Measurements from ENCODE around the gene TAS1R2. TPM values are rescaled to one million over a fixed set of nuclear protein-coding genes. Genes with fewer than 3 reads are reported as not detected.

Gene TAS1R2
- polyA plus RNA-seq, 1 of the 3 experiments (the other 2 are of a cell fraction), result not detected

- H3K9me2 ChIP-seq, result no peaks in the 10 kb centered on the region
- H3K36me3 ChIP-seq (replicated peaks in 1 of 2; ENCODE audit: control insufficient read depth in 1 of 2, insufficient read depth in 2 of 2, low read length in 1 of 2), result no peaks in the 10 kb centered on the region
- H3K4me2 ChIP-seq, result no peak overlapping the region
- POLR2A ChIA-PET, result no interaction called here
- no peaks in the 10 kb centered on the region for H3K4me1 ChIP-seq (ENCODE audit: control insufficient read depth in 1 of 2, insufficient read depth in 2 of 2, low read depth in 1 of 2, low read length in 1 of 2)
- H3K27me3 ChIP-seq (ENCODE audit: insufficient read depth), result no peaks in the 10 kb centered on the region; the same call in 1 of the 2 replicates
- H3K9me3 ChIP-seq, result no peaks in the 10 kb centered on the region
- H3F3A ChIP-seq (replicated peaks; ENCODE audit: insufficient read depth), result no peaks in the 10 kb centered on the region
- no peaks in the 10 kb centered on the region for H3K79me2 ChIP-seq (ENCODE audit: insufficient read depth)
- CTCF ChIA-PET, result interaction anchor here (0.5 to 1.9 kb wide), 4 partner anchors 19 to 274 kb away, joined by 3 to 9 read pairs (median 4); no protein-coding TSS in a partner anchor
- no peak overlapping the region for H2AFZ ChIP-seq (ENCODE audit: low read depth)
- H3K4me3 ChIP-seq (ENCODE audit: low read depth in 2 of 2, low read length in 1 of 2), result no peak overlapping the region
- H4K20me1 ChIP-seq (ENCODE audit: insufficient read depth), result no peaks in the 10 kb centered on the region
- WGBS (ENCODE audit: low lambda C conversion rate), result 50% methylated on average over 1 of the region's 1 CpG
- no peak overlapping the region for H3K9ac ChIP-seq
- H3K27ac ChIP-seq (ENCODE audit: low read depth in 2 of 2, low read length in 1 of 2), result no peak overlapping the region
- DNase-seq, result no peak
- TF ChIP-seq SIN3A (IDR thresholded peaks at IDR 0.05; ENCODE audit: borderline replicate concordance, low read depth, low read length) (no peak), RXRA (IDR thresholded peaks at IDR 0.05; ENCODE audit: borderline replicate concordance, low read depth) (no peak), IRF3 (IDR thresholded peaks at IDR 0.05; ENCODE audit: low read depth, low read length) (no peak), USF1 (IDR thresholded peaks at IDR 0.05; ENCODE audit: borderline replicate concordance, low read depth) (no peak), JUND (IDR thresholded peaks at IDR 0.05) (no peak), EP300 (IDR thresholded peaks at IDR 0.05; ENCODE audit: borderline replicate concordance in 1 of 2, low read depth in 1 of 2, low read length in 1 of 2) (no peak), REST (IDR thresholded peaks at IDR 0.05; ENCODE audit: low read depth, low read length) (no peak), EZH2phosphoT487 (IDR thresholded peaks at IDR 0.05; ENCODE audit: borderline replicate concordance, low read depth) (no peak), CTCF (IDR thresholded peaks at IDR 0.05) (no peak), TEAD4 (IDR thresholded peaks at IDR 0.05; ENCODE audit: borderline replicate concordance, insufficient read depth) (no peak), YY1 (IDR thresholded peaks at IDR 0.05; ENCODE audit: low read depth) (no peak), NFIC (IDR thresholded peaks at IDR 0.05; ENCODE audit: borderline replicate concordance) (no peak), FOXJ3 (CRISPR knock-in tag; IDR thresholded peaks at IDR 0.05) (no peak), TCF12 (IDR thresholded peaks at IDR 0.05) (no peak), USF2 (IDR thresholded peaks at IDR 0.05; ENCODE audit: borderline replicate concordance, low read depth, low read length) (no peak), NRF1 (IDR thresholded peaks at IDR 0.05; ENCODE audit: low read depth, low read length) (no peak), RCOR1 (IDR thresholded peaks at IDR 0.05; ENCODE audit: low read length) (no peak), MEF2A (IDR thresholded peaks at IDR 0.05; ENCODE audit: borderline replicate concordance, low read depth) (no peak), MAX (IDR thresholded peaks at IDR 0.05; ENCODE audit: low read depth) (no peak)
Measured at GRCh38 chr1:18856435-18856834, 3.0 kb downstream of the TAS1R2 start.
